ENCODE measurements around the gene OR4B1. TPM values are rescaled to one million over a fixed set of nuclear protein-coding genes. Genes with fewer than 3 reads are reported as not detected.
"Not testable (repeated sequence)": the region's sequence is repeated elsewhere in the genome, so short reads cannot be mapped to it uniquely, and the experiment has no call there.

OR4B1 gene
- total RNA-seq, 4 donors from 2014 or later, result not detected

DNA sequence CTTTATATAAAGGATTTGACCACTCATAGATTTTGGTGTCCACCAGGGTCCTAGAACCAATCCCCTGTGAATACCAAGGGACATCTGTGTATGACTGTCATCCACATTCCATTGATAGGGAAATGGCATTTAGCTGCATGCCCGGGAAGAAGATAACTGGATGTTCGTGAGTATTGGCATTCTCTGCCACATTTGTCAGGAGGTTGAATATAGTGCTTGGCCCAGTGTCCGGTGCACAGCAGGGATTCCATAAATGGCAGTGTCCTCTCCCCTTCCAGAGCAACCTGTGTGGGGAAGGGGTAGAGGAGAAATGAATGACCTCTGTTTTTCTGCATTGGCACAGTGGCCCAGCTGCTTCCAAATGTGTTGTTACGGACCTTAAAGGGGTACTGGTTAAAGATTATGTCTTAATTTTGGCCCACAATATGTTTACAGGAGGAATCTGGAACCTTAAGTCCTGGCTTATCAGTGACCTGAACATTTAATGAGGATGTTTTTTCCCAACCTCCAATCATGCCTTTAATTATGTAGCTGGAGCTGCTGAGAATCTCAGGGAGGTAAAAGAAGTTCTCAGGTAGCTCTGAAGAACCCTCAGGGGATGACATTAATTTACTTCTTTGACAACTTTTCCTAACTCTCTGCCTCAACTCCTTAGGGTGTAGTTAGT, 33.6 kb upstream of the OR4B1 start:
- H3K36me3 ChIP-seq, result no peaks in the 10 kb centered on the region
- 82 to 83% methylated on average over 3 to 4 of the region's 4 CpGs for WGBS, 2 donors
- H3K4me1 ChIP-seq, result no peaks in the 10 kb centered on the region
- no peak for DNase-seq
- no peak for TF ChIP-seq CTCF (IDR thresholded peaks at IDR 0.05)
- no peak for TF ChIP-seq POLR2A (IDR thresholded peaks at IDR 0.05)
- H3K27ac ChIP-seq, result no peak overlapping the region
- no peaks in the 10 kb centered on the region for H3K27me3 ChIP-seq
- no peaks in the 10 kb centered on the region for H3K9me3 ChIP-seq
- intact Hi-C loops (cut with DNase I), result no loop called here
- H3K4me3 ChIP-seq (replicated peaks in 1 of 3), result no peak overlapping the region

DNA sequence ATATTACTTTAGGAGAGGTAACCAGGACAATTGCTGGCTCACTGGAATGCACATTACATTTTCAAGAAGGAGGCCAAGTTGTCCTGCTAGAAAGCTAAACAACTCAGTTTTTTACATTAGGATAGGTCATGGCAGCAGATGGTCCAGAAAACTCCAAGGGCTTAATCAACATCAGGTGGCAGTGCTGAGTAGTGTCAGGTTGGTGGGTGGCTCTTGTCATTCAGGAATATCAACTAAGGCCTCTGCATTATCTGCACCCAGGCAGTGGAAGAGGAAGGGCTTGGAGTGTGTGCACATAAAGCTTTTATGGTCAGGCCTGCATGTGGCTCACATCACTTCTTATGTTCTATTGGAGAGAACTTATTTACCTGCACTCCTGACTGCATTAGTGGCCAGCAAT, 32.2 kb upstream of the OR4B1 start:
- DNase-seq, result no peak
- TF ChIP-seq CTCF (IDR thresholded peaks at IDR 0.05), result no peak
- Histone ChIP-seq H3K4me3 (replicated peaks in 1 of 3) (no peak overlapping the region), H3K9me3 (no peaks in the 10 kb centered on the region), H3K27me3 (no peaks in the 10 kb centered on the region), H3K36me3 (no peaks in the 10 kb centered on the region), H3K27ac (no peak overlapping the region), H3K4me1 (no peaks in the 10 kb centered on the region)
- intact Hi-C loops (cut with DNase I), result no loop called here

- H3K36me3 ChIP-seq; DNase-seq; H3K9me3 ChIP-seq; H3K4me1 ChIP-seq; intact Hi-C loops (cut with DNase I); H3K4me3 ChIP-seq (replicated peaks in 1 of 3); H3K27ac ChIP-seq; H3K27me3 ChIP-seq: not testable (repeated sequence)
- WGBS, 2 donors, result 57 to 65% methylated on average over 10 of the region's 10 CpGs
Measured at GRCh38 chr11:48190906-48191654, 25.5 kb upstream of the OR4B1 start.

GRCh38 chr11:48193876-48194275, 22.7 kb upstream of the OR4B1 start:
- TF ChIP-seq POLR2A (IDR thresholded peaks at IDR 0.05) (no peak), CTCF (IDR thresholded peaks at IDR 0.05) (no peak)
- H3K27ac ChIP-seq, result no peak overlapping the region
- H3K4me1 ChIP-seq, result no peaks in the 10 kb centered on the region
- no peak for DNase-seq
- no peaks in the 10 kb centered on the region for H3K9me3 ChIP-seq
- no peak overlapping the region for H3K4me3 ChIP-seq (replicated peaks in 1 of 3)
- no peaks in the 10 kb centered on the region for H3K36me3 ChIP-seq
- WGBS, 2 donors, result 67 to 72% methylated on average over 2 of the region's 2 CpGs
- H3K27me3 ChIP-seq, result no peaks in the 10 kb centered on the region
- intact Hi-C loops (cut with DNase I), result no loop called here

- intact Hi-C loops (cut with DNase I), result no loop called here
- WGBS, 2 donors, result 75 to 77% methylated on average over 2 of the region's 2 CpGs
Measured at GRCh38 chr11:48207881-48208280, 8.7 kb upstream of the OR4B1 start.

More at GRCh38 chr11:48207881-48208280, 8.7 kb upstream of the OR4B1 start:
- Histone ChIP-seq H3K27ac (no peak overlapping the region), H3K36me3 (no peaks in the 10 kb centered on the region), H3K9me3 (no peaks in the 10 kb centered on the region), H3K4me3 (replicated peaks in 1 of 3) (no peak overlapping the region), H3K4me1 (no peaks in the 10 kb centered on the region), H3K27me3 (no peaks in the 10 kb centered on the region)
- DNase-seq, result no peak
- TF ChIP-seq CTCF (IDR thresholded peaks at IDR 0.05), result no peak
- TF ChIP-seq POLR2A (IDR thresholded peaks at IDR 0.05), result no peak
